CD14-positive monocyte (primary cell): ENCODE measurements around the gene KCNH1. TPM values are rescaled to one million over a fixed set of nuclear protein-coding genes. Genes with fewer than 3 reads are reported as not detected.

ENCODE experiments used
- DNase-seq, 3 donors: peaks; one replicate each; pipeline ENCODE4 v3.0.0-alpha.2; 2011 to 2022
- H2AFZ ChIP-seq: 2 replicates; pipeline ENCODE4 v1.6.0; 2012; ENCODE audit warnings: mild to moderate bottlenecking, low read depth, low read length, inconsistent platforms; ENCODE audit not compliant: insufficient read depth, poor library complexity, severe bottlenecking
- H3K27ac ChIP-seq, 2 donors: 1 replicate in 1 of 2; 2 replicates in 1 of 2; pipeline ENCODE4 v1.5.1; 2012 to 2013; ENCODE audit warnings: low read length in 2 of 2, control low read depth in 1 of 2, inconsistent platforms in 1 of 2, low read depth in 1 of 2, mild to moderate bottlenecking in 1 of 2
- H3K27me3 ChIP-seq, 2 donors: one replicate each; pipeline versions ENCODE4 v1.6.0 to v1.6.1; 2011 to 2013; ENCODE audit warnings: low read length in 2 of 2; ENCODE audit not compliant: control insufficient read depth in 2 of 2, insufficient read depth in 2 of 2
- H3K36me3 ChIP-seq, 2 donors: replicated peaks in 1 of 2; 1 replicate in 1 of 2; 2 replicates in 1 of 2; pipeline versions ENCODE4 v1.5.1 to v1.6.1; 2012 to 2013; ENCODE audit warnings: low read length in 2 of 2, control low read depth in 1 of 2, inconsistent platforms in 1 of 2, mild to moderate bottlenecking in 1 of 2; ENCODE audit not compliant: insufficient read depth in 2 of 2, control insufficient read depth in 1 of 2
- H3K4me1 ChIP-seq, 2 donors: 1 replicate in 1 of 2; 2 replicates in 1 of 2; pipeline versions ENCODE4 v1.5.1 to v1.6.1; 2012 to 2013; ENCODE audit warnings: low read length in 2 of 2, control low read depth in 1 of 2, inconsistent platforms in 1 of 2, mild to moderate bottlenecking in 1 of 2, moderate library complexity in 1 of 2; ENCODE audit not compliant: insufficient read depth in 2 of 2, control insufficient read depth in 1 of 2
- H3K4me2 ChIP-seq: replicated peaks from 2 replicates; pipeline ENCODE3; 2012; ENCODE audit warnings: low read length, moderate library complexity, mild to moderate bottlenecking; ENCODE audit not compliant: poor library complexity, severe bottlenecking; ENCODE audit errors: extremely low read depth
- H3K4me3 ChIP-seq, 3 experiments: fragments of 200-600 bp in 1 of 3; sonication (generic) in 1 of 3; replicated peaks in 1 of 3; 1 replicate in 2 of 3; 2 replicates in 1 of 3; pipeline ENCODE4 v1.5.1; 2011 to 2013; ENCODE audit warnings: low read length in 3 of 3, mild to moderate bottlenecking in 3 of 3, control low read depth in 2 of 3, low read depth in 2 of 3, inconsistent platforms in 1 of 3, moderate library complexity in 1 of 3
- H3K79me2 ChIP-seq: 2 replicates; pipeline ENCODE4 v1.6.0; 2012; ENCODE audit warnings: mild to moderate bottlenecking, control low read depth, inconsistent platforms, low read length, moderate library complexity; ENCODE audit not compliant: insufficient read depth
- H3K9ac ChIP-seq: 2 replicates; pipeline ENCODE4 v1.6.0; 2017; ENCODE audit warnings: low read length, mild to moderate bottlenecking; ENCODE audit not compliant: insufficient read depth, poor library complexity, severe bottlenecking
- H3K9me3 ChIP-seq, 2 donors: replicated peaks in 1 of 2; 1 replicate in 1 of 2; 2 replicates in 1 of 2; pipeline versions ENCODE4 v1.5.1 to v1.6.1; 2012 to 2013; ENCODE audit warnings: low read length in 2 of 2, control low read depth in 1 of 2; ENCODE audit not compliant: control insufficient read depth in 1 of 2, insufficient read depth in 1 of 2
- H4K20me1 ChIP-seq: 2 replicates; pipeline ENCODE4 v1.6.0; 2012; ENCODE audit warnings: mild to moderate bottlenecking, low read length, control low read depth, moderate library complexity; ENCODE audit not compliant: insufficient read depth
- H3K27ac Mint-ChIP-seq, 7 donors: one replicate each; pipeline ENCODE4 v1.8.0; 2020; ENCODE audit warnings: mild to moderate bottlenecking in 7 of 7, mixed read lengths in 7 of 7, moderate library complexity in 6 of 7, inconsistent platforms in 2 of 7
- H3K27me3 Mint-ChIP-seq, 3 donors: one replicate each; pipeline ENCODE4 v1.8.0; 2021 to 2022; ENCODE audit warnings: low read depth in 3 of 3, mild to moderate bottlenecking in 3 of 3, mixed read lengths in 3 of 3, moderate library complexity in 3 of 3, inconsistent platforms in 1 of 3
- H3K36me3 Mint-ChIP-seq, 2 donors: one replicate each; pipeline ENCODE4 v1.8.0; 2020; ENCODE audit warnings: mixed read lengths in 2 of 2, inconsistent platforms in 1 of 2, mild to moderate bottlenecking in 1 of 2
- H3K4me1 Mint-ChIP-seq: one replicate; pipeline ENCODE4 v1.8.0; 2020; ENCODE audit warnings: mild to moderate bottlenecking, mixed read lengths
- H3K4me3 Mint-ChIP-seq, 2 donors: one replicate each; pipeline ENCODE4 v1.8.0; 2020; ENCODE audit warnings: mild to moderate bottlenecking in 2 of 2, mixed read lengths in 2 of 2, moderate library complexity in 1 of 2
- H3K9me3 Mint-ChIP-seq, 7 donors: one replicate each; pipeline ENCODE4 v1.8.0; 2020 to 2022; ENCODE audit warnings: mixed read lengths in 7 of 7, mild to moderate bottlenecking in 6 of 7, moderate library complexity in 6 of 7, inconsistent platforms in 2 of 7
- CTCF ChIP-seq: fragments of 200-600 bp; IDR thresholded peaks from one replicate; pipeline ENCODE4 v1.8.0; 2022; ENCODE audit warnings: antibody characterized with exemption, mild to moderate bottlenecking
- WGBS: methylation state at CpG from one replicate; pipeline ENCODE4 v1.1.5; 2013; ENCODE audit warnings: missing lambda C conversion rate; ENCODE audit not compliant: insufficient coverage; 5-methylcytosine and 5-hydroxymethylcytosine counted together
- intact Hi-C, 2 donors: fragments of 100-400 bp; cut with micrococcal nuclease; formaldehyde crosslinking; loops; one replicate each; pipeline versions ENCODE4 v1.15.0 to v1.15.1; 2023
- polyA plus RNA-seq, 3 donors: library from polyadenylated mRNA; depleted of rRNA in 1 of 3; unstranded in 2 of 3; stranded (reverse) in 1 of 3; fragments of 300-500 nt in 2 of 3; fragments of >200 nt in 1 of 3; fragmentation: Illumina TruSeq in 2 of 3; gene quantifications; 1 replicate in 2 of 3; 2 replicates in 1 of 3; pipeline ENCODE4 v1.2.3, GENCODE V29; 2012 to 2021

Gene KCNH1
- polyA plus RNA-seq, 3 donors = not detected

GRCh38 chr1:210727709-210728108 is 406.2 kb downstream of the KCNH1 start:
- Mint-ChIP-seq H3K4me1 (no peaks in the 10 kb centered on the region), H3K9me3 (peaks cover 0 to 3% (median 0%) of the 10 kb centered on the region in 7 donors), H3K27me3 (no peaks in the 10 kb centered on the region), H3K27ac (no peak overlapping the region), H3K4me3 (no peak overlapping the region), H3K36me3 (no peaks in the 10 kb centered on the region)
- Histone ChIP-seq H3K4me3 (no peak overlapping the region), H3K9ac (no peak overlapping the region), H3K9me3 (no peaks in the 10 kb centered on the region), H3K36me3 (no peaks in the 10 kb centered on the region), H3K79me2 (no peaks in the 10 kb centered on the region), H3K27ac (no peak overlapping the region), H3K4me2 (no peak overlapping the region), H3K27me3 (no peaks in the 10 kb centered on the region), H4K20me1 (no peaks in the 10 kb centered on the region), H2AFZ (no peak overlapping the region), H3K4me1 (no peaks in the 10 kb centered on the region)
- no peak for TF ChIP-seq CTCF
- WGBS = no CpG with 5 or more reads among the region's 2 CpGs
- DNase-seq = no peak
- intact Hi-C loops = no loop called here

- Histone ChIP-seq H3K4me1 (no peaks in the 10 kb centered on the region), H4K20me1 (no peaks in the 10 kb centered on the region), H3K27me3 (no peaks in the 10 kb centered on the region), H2AFZ (no peak overlapping the region), H3K4me2 (no peak overlapping the region), H3K79me2 (no peaks in the 10 kb centered on the region), H3K9me3 (no peaks in the 10 kb centered on the region), H3K4me3 (no peak overlapping the region), H3K27ac (no peak overlapping the region), H3K9ac (no peak overlapping the region), H3K36me3 (no peaks in the 10 kb centered on the region)
- Mint-ChIP-seq H3K36me3 (no peaks in the 10 kb centered on the region), H3K9me3 (no peaks in the 10 kb centered on the region), H3K4me3 (no peak overlapping the region), H3K27ac (no peak overlapping the region), H3K4me1 (no peaks in the 10 kb centered on the region), H3K27me3 (peaks cover 0 to 2% (median 0%) of the 10 kb centered on the region in 3 donors)
- TF ChIP-seq CTCF = no peak
- WGBS = no CpG with 5 or more reads among the region's 2 CpGs
- intact Hi-C loops = no loop called here
- no peak for DNase-seq
These were observed 407.3 kb downstream of the KCNH1 start for GRCh38 chr1:210726621-210727020.
